Mesenchymal stem cell (in vitro differentiated cells and primary cell): ENCODE measurements around the gene FBXO45.
"Not testable (repeated sequence)": the region's sequence is repeated elsewhere in the genome, so short reads cannot be mapped to it uniquely, and the experiment has no call there.

ENCODE experiments used
- DNase-seq: peaks from one replicate; pipeline ENCODE4 v3.0.0-alpha.2; 2013
- H2AFZ ChIP-seq: one replicate; pipeline ENCODE4 v1.6.1; 2013; ENCODE audit warnings: low read depth, mild to moderate bottlenecking, control low read depth, inconsistent platforms, low read length, moderate library complexity
- H2AK5ac ChIP-seq: 2 replicates; pipeline ENCODE4 v1.6.1; 2013; ENCODE audit warnings: low read length, moderate library complexity, mild to moderate bottlenecking, inconsistent platforms; ENCODE audit not compliant: severe bottlenecking
- H2BK120ac ChIP-seq: one replicate; pipeline ENCODE4 v1.6.1; 2013; ENCODE audit warnings: low read depth, mild to moderate bottlenecking, inconsistent platforms, low read length, moderate library complexity
- H2BK12ac ChIP-seq, 2 experiments: one replicate each; pipeline ENCODE4 v1.6.1; 2013; ENCODE audit warnings: inconsistent platforms in 2 of 2, low read length in 2 of 2, mild to moderate bottlenecking in 2 of 2, moderate library complexity in 2 of 2, control low read depth in 1 of 2
- H2BK15ac ChIP-seq: one replicate; pipeline ENCODE4 v1.6.1; 2013; ENCODE audit warnings: mild to moderate bottlenecking, low read depth, inconsistent platforms; ENCODE audit not compliant: poor library complexity, severe bottlenecking
- H2BK5ac ChIP-seq: 2 replicates; pipeline ENCODE4 v1.6.1; 2013; ENCODE audit warnings: low read depth, mild to moderate bottlenecking, low read length, control low read depth, inconsistent platforms; ENCODE audit not compliant: poor library complexity, severe bottlenecking
- H3K14ac ChIP-seq, 2 experiments: one replicate each; pipeline ENCODE4 v1.6.1; 2013; ENCODE audit warnings: inconsistent platforms in 2 of 2, low read length in 2 of 2, control low read depth in 1 of 2, mild to moderate bottlenecking in 1 of 2, moderate library complexity in 1 of 2
- H3K18ac ChIP-seq, 2 experiments: one replicate each; pipeline ENCODE4 v1.6.1; 2013; ENCODE audit warnings: inconsistent platforms in 2 of 2, low read length in 2 of 2, control low read depth in 1 of 2, low read depth in 1 of 2, mild to moderate bottlenecking in 1 of 2
- H3K23ac ChIP-seq, 2 experiments: one replicate each; pipeline ENCODE4 v1.6.1; 2013; ENCODE audit warnings: inconsistent platforms in 2 of 2, low read length in 2 of 2, mild to moderate bottlenecking in 2 of 2, moderate library complexity in 2 of 2, control low read depth in 1 of 2
- H3K27ac ChIP-seq: 2 replicates; pipeline ENCODE4 v1.5.1; 2013; ENCODE audit warnings: mild to moderate bottlenecking, moderate library complexity, low read length, control low read depth, inconsistent platforms; ENCODE audit not compliant: poor library complexity, severe bottlenecking
- H3K27me3 ChIP-seq, 2 experiments: 2 replicates each; pipeline versions ENCODE4 v1.6.1 to v1.7.0; 2013; ENCODE audit warnings: low read length in 2 of 2, mild to moderate bottlenecking in 2 of 2, moderate library complexity in 2 of 2, control low read depth in 1 of 2, inconsistent platforms in 1 of 2; ENCODE audit not compliant: control insufficient read depth in 1 of 2, insufficient read depth in 1 of 2
- H3K36me3 ChIP-seq, 2 experiments: 2 replicates each; pipeline versions ENCODE4 v1.6.1 to v1.7.0; 2013; ENCODE audit warnings: low read length in 2 of 2, control low read depth in 1 of 2, inconsistent platforms in 1 of 2, low read depth in 1 of 2, mild to moderate bottlenecking in 1 of 2; ENCODE audit not compliant: insufficient read depth in 2 of 2, control insufficient read depth in 1 of 2
- H3K4ac ChIP-seq, 2 experiments: one replicate each; pipeline ENCODE4 v1.6.1; 2013; ENCODE audit warnings: inconsistent platforms in 2 of 2, low read length in 2 of 2, mild to moderate bottlenecking in 2 of 2, moderate library complexity in 2 of 2, control low read depth in 1 of 2, low read depth in 1 of 2
- H3K4me1 ChIP-seq: 2 replicates; pipeline ENCODE4 v1.6.1; 2013; ENCODE audit warnings: low read depth, low read length, control low read depth; ENCODE audit not compliant: control insufficient read depth, insufficient read depth
- H3K4me2 ChIP-seq: 2 replicates; pipeline ENCODE4 v1.6.1; 2013; ENCODE audit warnings: low read length, mild to moderate bottlenecking, inconsistent platforms; ENCODE audit not compliant: poor library complexity, severe bottlenecking
- H3K4me3 ChIP-seq, 2 experiments: 2 replicates each; pipeline versions ENCODE4 v1.5.1 to v1.7.0; 2013; ENCODE audit warnings: low read length in 2 of 2, mild to moderate bottlenecking in 2 of 2, control low read depth in 1 of 2, low read depth in 1 of 2; ENCODE audit not compliant: insufficient read depth in 1 of 2
- H3K79me1 ChIP-seq: replicated peaks from 2 replicates; pipeline ENCODE4 v1.6.1; 2013; ENCODE audit warnings: mild to moderate bottlenecking, control low read depth, low read length, inconsistent platforms; ENCODE audit not compliant: poor library complexity, severe bottlenecking
- H3K9ac ChIP-seq: 2 replicates; pipeline ENCODE4 v1.7.0; 2013; ENCODE audit warnings: mild to moderate bottlenecking, low read length, moderate library complexity
- H3K9me3 ChIP-seq: 2 replicates; pipeline ENCODE4 v1.7.0; 2013; ENCODE audit warnings: mild to moderate bottlenecking, low read length; ENCODE audit not compliant: control insufficient read depth
- H4K8ac ChIP-seq: one replicate; pipeline ENCODE4 v1.6.1; 2013; ENCODE audit warnings: inconsistent platforms, mild to moderate bottlenecking, low read length, moderate library complexity
- H4K91ac ChIP-seq: one replicate; pipeline ENCODE4 v1.6.1; 2013; ENCODE audit warnings: mild to moderate bottlenecking, low read length, inconsistent platforms
- WGBS: methylation state at CpG from one replicate; pipeline ENCODE4 v1.1.7; 2013; ENCODE audit warnings: mixed read lengths; 5-methylcytosine and 5-hydroxymethylcytosine counted together

The FBXO45 gene

DNA sequence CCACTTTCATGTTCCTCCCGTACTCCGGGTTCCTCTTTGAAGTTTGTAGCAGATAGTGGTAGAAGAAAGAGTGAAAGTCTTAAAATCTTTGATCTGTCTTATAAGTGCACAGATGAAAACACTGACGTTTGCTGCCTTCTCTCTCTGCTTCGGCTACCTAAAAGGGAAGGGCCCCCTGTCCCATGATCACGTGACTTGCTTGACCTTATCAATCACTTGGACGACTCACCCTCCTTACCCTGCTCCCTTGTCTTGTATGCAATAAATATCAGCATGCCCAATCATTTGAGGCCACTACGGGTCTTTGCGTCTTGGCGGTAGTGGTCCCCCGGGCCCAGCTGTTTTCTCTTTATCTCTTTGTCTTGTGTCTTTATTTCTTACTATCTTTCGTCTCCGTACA is 47.2 kb upstream of the FBXO45 start:
- H2BK120ac ChIP-seq, H3K4me2 ChIP-seq: not testable (repeated sequence)

GRCh38 chr3:196523841-196524240 is 44.6 kb upstream of the FBXO45 start:
- Histone ChIP-seq H2BK120ac (no peak overlapping the region), H4K91ac (no peak overlapping the region), H2BK12ac (no peak overlapping the region), H2BK5ac (no peak overlapping the region), H3K4ac (no peak overlapping the region), H4K8ac (no peak overlapping the region), H3K4me3 (no peak overlapping the region), H3K4me1 (peaks cover 3% of the 10 kb centered on the region), H3K9ac (no peak overlapping the region), H2AK5ac (no peak overlapping the region), H3K27ac (no peak overlapping the region), H3K9me3 (peaks cover 23% of the 10 kb centered on the region), H3K23ac (no peak overlapping the region), H2BK15ac (no peak overlapping the region), H3K79me1 (no peaks in the 10 kb centered on the region), H3K18ac (no peak overlapping the region), H3K36me3 (no peaks in the 10 kb centered on the region), H3K27me3 (no peaks in the 10 kb centered on the region), H3K14ac (no peak overlapping the region), H3K4me2 (no peak overlapping the region), H2AFZ (no peak overlapping the region)
- no peak for DNase-seq
- WGBS, result 88% methylated on average over 4 of the region's 4 CpGs

More for the DNA sequence above, 47.2 kb upstream of the FBXO45 start:
- not testable (repeated sequence) for H3K9ac ChIP-seq, H3K23ac ChIP-seq, H3K4me3 ChIP-seq, H2BK15ac ChIP-seq, H3K18ac ChIP-seq, H3K36me3 ChIP-seq, H3K27me3 ChIP-seq, H2BK5ac ChIP-seq, H2BK12ac ChIP-seq, H3K14ac ChIP-seq, H2AK5ac ChIP-seq, H3K27ac ChIP-seq, H3K4ac ChIP-seq, H3K4me1 ChIP-seq, H4K91ac ChIP-seq, H3K79me1 ChIP-seq, H4K8ac ChIP-seq, DNase-seq, H2AFZ ChIP-seq
- 85% methylated on average over 12 of the region's 12 CpGs for WGBS
- peaks cover 23% of the 10 kb centered on the region for H3K9me3 ChIP-seq

DNA sequence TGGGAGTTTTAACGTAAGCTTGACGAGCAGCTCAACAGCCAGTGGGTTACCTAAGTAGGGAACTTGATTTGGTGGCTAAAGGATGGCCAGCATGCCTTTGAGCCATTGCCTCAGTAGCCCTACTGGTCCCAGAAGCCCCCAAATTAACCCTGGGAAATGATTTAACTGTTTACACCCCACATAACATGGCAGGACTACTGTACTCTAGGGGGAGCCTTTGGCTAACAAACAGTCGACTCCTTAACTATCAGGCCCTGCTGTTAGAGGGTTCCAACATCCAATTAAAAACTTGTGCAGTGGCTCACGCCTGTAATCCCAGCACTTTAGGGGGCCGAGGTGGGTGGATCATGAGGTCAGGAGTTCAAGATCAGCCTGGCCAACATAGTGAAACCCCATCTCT is 43.9 kb upstream of the FBXO45 start:
- H4K91ac ChIP-seq, result no peak overlapping the region
- peaks cover 3% of the 10 kb centered on the region for H3K4me1 ChIP-seq
- no peak overlapping the region for H3K23ac ChIP-seq
- H3K9ac ChIP-seq, result no peak overlapping the region
- H3K27ac ChIP-seq, result no peak overlapping the region
- H3K79me1 ChIP-seq, result no peaks in the 10 kb centered on the region
- no peaks in the 10 kb centered on the region for H3K36me3 ChIP-seq
- no peak overlapping the region for H2BK12ac ChIP-seq
- no peak overlapping the region for H3K4me2 ChIP-seq
- H2BK5ac ChIP-seq, result no peak overlapping the region
- H3K27me3 ChIP-seq, result no peaks in the 10 kb centered on the region
- peaks cover 20% of the 10 kb centered on the region for H3K9me3 ChIP-seq
- H3K18ac ChIP-seq, result no peak overlapping the region
- no peak overlapping the region for H2BK15ac ChIP-seq
- 100% methylated on average over 2 of the region's 5 CpGs for whole genome bisulfite sequencing
- H3K14ac ChIP-seq, result no peak overlapping the region
- no peak overlapping the region for H3K4me3 ChIP-seq
- H2AK5ac ChIP-seq, result no peak overlapping the region
- H2BK120ac ChIP-seq, result no peak overlapping the region
- DNase-seq, result no peak
- no peak overlapping the region for H4K8ac ChIP-seq
- H3K4ac ChIP-seq, result no peak overlapping the region
- no peak overlapping the region for H2AFZ ChIP-seq

- Histone ChIP-seq H3K14ac (no peak overlapping the region), H4K8ac (no peak overlapping the region), H3K9ac (no peak overlapping the region), H3K23ac (no peak overlapping the region), H2BK15ac (no peak overlapping the region), H3K36me3 (no peaks in the 10 kb centered on the region), H3K4me2 (no peak overlapping the region), H3K27me3 (no peaks in the 10 kb centered on the region), H3K27ac (no peak overlapping the region), H3K18ac (no peak overlapping the region), H2BK5ac (no peak overlapping the region), H2BK120ac (no peak overlapping the region), H2AFZ (no peak overlapping the region), H4K91ac (no peak overlapping the region), H2AK5ac (no peak overlapping the region), H3K4me3 (no peak overlapping the region), H3K9me3 (peaks cover 14% of the 10 kb centered on the region), H2BK12ac (no peak overlapping the region), H3K79me1 (no peaks in the 10 kb centered on the region), H3K4me1 (peaks cover 3% of the 10 kb centered on the region), H3K4ac (no peak overlapping the region)
- DNase-seq, result no peak
- 87% methylated on average over 4 of the region's 4 CpGs for WGBS
These were observed 43.3 kb upstream of the FBXO45 start for GRCh38 chr3:196525141-196525540.
